GM13976 (cell line): Measurements from ENCODE around the gene DPP6.

Experiments used
- DNase-seq: peaks from one replicate; pipeline ENCODE4 v3.0.0; 2012; ENCODE audit warnings: low spot score
- CTCF ChIP-seq: IDR thresholded peaks from 2 replicates; pipeline ENCODE4 v1.5.1; 2012; ENCODE audit warnings: borderline replicate concordance, mild to moderate bottlenecking; ENCODE audit not compliant: insufficient read depth; ENCODE audit errors: extremely low read depth, missing control alignments, control extremely low read depth
- in situ Hi-C: fragments of 300-500 bp; cut with MboI; formaldehyde crosslinking; loops from one replicate; pipeline ENCODE4 v1.12.0; 2022; ENCODE audit warnings: low sequenced_read_pairs, mixed read lengths, inconsistent platforms; ENCODE audit not compliant: unreplicated experiment

The DPP6 gene

GRCh38 chr7:154679379-154680053 is 627.3 kb downstream of the DPP6 start:
- no peak for TF ChIP-seq CTCF
- in situ Hi-C loops, result no loop called here
- DNase-seq, result no peak

- no peak for TF ChIP-seq CTCF
- in situ Hi-C loops, result no loop called here
Observed at GRCh38 chr7:154680894-154681659, 628.9 kb downstream of the DPP6 start.

DNA sequence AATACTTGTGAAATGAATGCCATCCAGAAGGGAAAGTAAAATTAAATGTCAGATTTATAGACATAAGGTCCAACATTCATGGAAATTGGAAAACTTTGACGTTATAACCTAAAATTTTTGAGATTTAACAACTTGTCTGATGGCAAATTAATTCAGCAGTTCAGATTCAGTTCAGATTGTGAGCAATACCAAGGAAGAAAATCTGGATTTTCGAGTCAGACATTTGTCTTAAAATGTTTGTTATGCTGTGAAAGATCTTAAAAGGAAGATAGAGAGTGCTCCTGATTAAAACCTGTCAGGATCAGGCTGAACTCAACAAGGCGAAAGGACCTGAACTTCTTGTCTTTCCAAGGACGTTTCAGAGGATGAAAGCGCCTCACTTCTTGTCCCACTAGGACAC is 629.8 kb downstream of the DPP6 start:
- in situ Hi-C loops, result no loop called here
- TF ChIP-seq CTCF, result no peak
- no peak for DNase-seq

More at GRCh38 chr7:154680894-154681659, 628.9 kb downstream of the DPP6 start:
- no peak for DNase-seq

DNA sequence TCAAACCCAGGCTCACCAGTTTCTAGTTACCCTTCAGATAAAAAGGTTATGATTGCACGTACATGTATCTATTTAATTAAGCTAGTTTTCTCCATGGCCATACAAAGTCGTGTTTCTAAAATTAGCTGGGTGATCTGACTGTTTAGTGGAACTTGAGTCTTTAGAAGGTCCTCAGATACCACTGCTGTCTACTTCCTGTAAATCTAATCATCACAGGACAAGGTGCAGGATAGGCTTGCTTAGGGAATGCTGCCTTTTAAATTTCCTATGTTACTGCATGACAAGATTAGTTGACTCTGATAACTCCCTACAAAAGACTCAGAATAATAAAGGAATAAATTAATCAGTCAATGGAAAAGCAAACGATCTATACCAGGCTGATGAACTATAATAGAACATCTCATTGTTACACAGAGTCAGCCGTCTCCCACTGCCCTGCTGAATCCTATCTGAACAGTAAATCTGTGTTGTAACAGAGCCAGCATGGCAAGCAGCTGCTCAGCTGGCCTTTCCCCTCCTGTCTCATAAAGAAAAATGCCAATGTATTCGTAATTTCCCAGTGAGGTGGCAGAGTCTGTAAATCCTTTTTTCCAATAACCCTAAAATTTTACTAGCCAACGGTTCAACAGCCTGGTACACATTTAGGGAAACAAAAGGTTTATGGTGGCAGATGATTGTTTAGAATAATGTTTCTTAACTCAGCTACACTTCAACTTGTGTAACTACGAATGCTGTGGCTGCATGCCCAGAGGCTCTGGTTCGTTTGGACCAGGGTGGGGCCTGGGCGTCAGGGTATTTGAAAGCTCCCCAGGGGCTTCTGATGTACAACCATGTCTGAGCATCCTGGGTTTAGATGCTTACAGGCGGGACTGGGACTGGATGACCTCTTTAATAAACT is 632.7 kb downstream of the DPP6 start:
- DNase-seq, result no peak
- in situ Hi-C loops, result no loop called here
- TF ChIP-seq CTCF, result no peak

DNA sequence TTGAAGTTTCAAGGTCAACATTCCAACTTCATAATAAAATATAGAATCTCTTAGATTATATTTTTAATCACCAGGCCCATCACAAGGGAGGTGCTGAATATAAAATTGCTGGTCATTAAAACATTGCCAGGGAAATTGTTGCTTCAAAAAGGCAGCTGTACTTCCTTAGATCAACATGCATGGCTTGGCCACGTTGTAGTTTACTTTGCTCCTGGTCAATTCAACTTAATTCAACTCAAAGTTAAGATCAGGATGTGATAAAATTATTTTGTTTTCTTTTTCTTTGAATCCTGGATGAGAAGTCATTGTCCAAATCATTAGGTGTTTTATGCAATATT is 633.3 kb downstream of the DPP6 start:
- no peak for TF ChIP-seq CTCF
- DNase-seq, result no peak
- in situ Hi-C loops, result no loop called here

GRCh38 chr7:154686305-154686704 is 634.1 kb downstream of the DPP6 start:
- DNase-seq, result no peak
- in situ Hi-C loops, result no loop called here
- TF ChIP-seq CTCF, result no peak
